ENCODE measurements around the gene NUP155.
"Not testable (repeated sequence)": the region's sequence is repeated elsewhere in the genome, so short reads cannot be mapped to it uniquely, and the experiment has no call there.

NUP155 gene

GRCh38 chr5:37275511-37275910 lies 95.4 kb downstream of the NUP155 start:
- TF ChIP-seq CTCF (IDR thresholded peaks at IDR 0.05; ENCODE audit: insufficient read depth, low read depth, low read length, missing control alignments), result no peak
- no peak overlapping the region for H3K4me3 ChIP-seq (ENCODE audit: low read length)
- DNase-seq (ENCODE audit: low read depth), result no peak

GRCh38 chr5:37272511-37272910 lies 98.4 kb downstream of the NUP155 start:
- H3K4me3 ChIP-seq (ENCODE audit: low read length), result no peak overlapping the region
- DNase-seq (ENCODE audit: low read depth), result peak; percentile 77
- no peak for TF ChIP-seq CTCF (IDR thresholded peaks at IDR 0.05; ENCODE audit: insufficient read depth, low read depth, low read length, missing control alignments)

GRCh38 chr5:37268100-37268499 lies 102.8 kb downstream of the NUP155 start:
- not testable (repeated sequence) for DNase-seq (ENCODE audit: low read depth)

GRCh38 chr5:37255774-37256358 lies 115.0 kb downstream of the NUP155 start:
- no peak for TF ChIP-seq CTCF (IDR thresholded peaks at IDR 0.05; ENCODE audit: insufficient read depth, low read depth, low read length, missing control alignments)
- H3K4me3 ChIP-seq (ENCODE audit: low read length), result no peak overlapping the region
- DNase-seq (ENCODE audit: low read depth), result no peak

More at GRCh38 chr5:37268100-37268499, 102.8 kb downstream of the NUP155 start:
- H3K4me3 ChIP-seq (ENCODE audit: low read length), result not testable (repeated sequence)

- TF ChIP-seq CTCF (IDR thresholded peaks at IDR 0.05; ENCODE audit: insufficient read depth, low read depth, low read length, missing control alignments), result no peak
- no peak overlapping the region for H3K4me3 ChIP-seq (ENCODE audit: low read length)
Observed at GRCh38 chr5:37254581-37254980, 116.3 kb downstream of the NUP155 start.

GRCh38 chr5:37251665-37252064 lies 119.2 kb downstream of the NUP155 start:
- no peak overlapping the region for H3K4me3 ChIP-seq (ENCODE audit: low read length)
- TF ChIP-seq CTCF (IDR thresholded peaks at IDR 0.05; ENCODE audit: insufficient read depth, low read depth, low read length, missing control alignments), result no peak
- no peak for DNase-seq (ENCODE audit: low read depth)

More at GRCh38 chr5:37254581-37254980, 116.3 kb downstream of the NUP155 start:
- no peak for DNase-seq (ENCODE audit: low read depth)

- DNase-seq (ENCODE audit: low read depth), result no peak
- peak overlapping the region; percentile 74 for H3K4me3 ChIP-seq (ENCODE audit: low read length)
- no peak for TF ChIP-seq CTCF (IDR thresholded peaks at IDR 0.05; ENCODE audit: insufficient read depth, low read depth, low read length, missing control alignments)
Observed at GRCh38 chr5:37249815-37250164, 121.1 kb downstream of the NUP155 start.

Measured in epithelial cell of esophagus (primary cell).